Peyer's patch (tissue), 4 donors: ENCODE results near the gene VRK1. TPM values are rescaled to one million over a fixed set of nuclear protein-coding genes. Genes with fewer than 3 reads are reported as not detected.

ENCODE experiments used
- DNase-seq, 3 donors: peaks; one replicate each; pipeline ENCODE4 v3.0.0-alpha.2; 2017 to 2019
- H3K27ac ChIP-seq, 4 donors: fragments of 200-600 bp; sonication (generic); one replicate each; pipeline ENCODE4 v1.5.1; 2016 to 2019
- H3K27me3 ChIP-seq, 2 donors: fragments of 200-600 bp; sonication (generic); one replicate each; pipeline ENCODE4 v1.5.1; 2019
- H3K36me3 ChIP-seq, 3 donors: fragments of 200-600 bp; sonication (generic); one replicate each; pipeline ENCODE4 v1.5.1; 2016 to 2019
- H3K4me1 ChIP-seq, 4 donors: fragments of 200-600 bp; sonication (generic); one replicate each; pipeline ENCODE4 v1.5.1; 2016 to 2019
- H3K4me3 ChIP-seq, 4 donors: fragments of 200-600 bp; sonication (generic); 1 replicate in 3 of 4; 2 replicates in 1 of 4; pipeline ENCODE4 v1.5.1; 2016 to 2019; ENCODE audit warnings: mild to moderate bottlenecking in 1 of 4
- H3K9me3 ChIP-seq, 4 donors: fragments of 200-600 bp; sonication (generic); one replicate each; pipeline ENCODE4 v1.5.1; 2016 to 2019; ENCODE audit warnings: mild to moderate bottlenecking in 1 of 4
- CTCF ChIP-seq, 6 experiments: fragments of 450-650 bp in 4 of 6; fragments of 200-600 bp in 2 of 6; sonication (generic) in 1 of 6; IDR thresholded peaks; one replicate each; pipeline ENCODE4 v1.5.1; 2017 to 2019; ENCODE audit warnings: antibody characterized with exemption in 6 of 6, mild to moderate bottlenecking in 3 of 6, moderate library complexity in 1 of 6
- POLR2A ChIP-seq, 2 donors: fragments of 450-650 bp; IDR thresholded peaks; one replicate each; pipeline ENCODE4 v1.5.1; 2017; ENCODE audit warnings: antibody characterized with exemption in 2 of 2, mild to moderate bottlenecking in 2 of 2, moderate library complexity in 2 of 2
- total RNA-seq, 4 donors: library from RNA; depleted of rRNA; stranded (reverse); fragments of >200 nt; gene quantifications; one replicate each; pipeline ENCODE4 v1.1.0, GENCODE V29; 2016

Gene VRK1
- total RNA-seq, 4 donors from 2014 or later = 6.6 to 54.5 (median 8.3) TPM

- H3K4me1 ChIP-seq = no peaks in the 10 kb centered on the region
- no peak for DNase-seq
- H3K9me3 ChIP-seq = no peaks in the 10 kb centered on the region
- no peak overlapping the region for H3K4me3 ChIP-seq
- no peaks in the 10 kb centered on the region for H3K36me3 ChIP-seq
- TF ChIP-seq POLR2A (IDR thresholded peaks at IDR 0.05) = no peak
- no peak for TF ChIP-seq CTCF (IDR thresholded peaks at IDR 0.05)
- no peak overlapping the region for H3K27ac ChIP-seq
- H3K27me3 ChIP-seq = no peaks in the 10 kb centered on the region
Measured at GRCh38 chr14:96888593-96888992, 91.4 kb downstream of the VRK1 start.

GRCh38 chr14:96889091-96889490, 91.9 kb downstream of the VRK1 start:
- H3K27ac ChIP-seq = no peak overlapping the region
- H3K36me3 ChIP-seq = no peaks in the 10 kb centered on the region
- H3K9me3 ChIP-seq = no peaks in the 10 kb centered on the region
- no peaks in the 10 kb centered on the region for H3K27me3 ChIP-seq
- no peak for DNase-seq
- no peak overlapping the region for H3K4me3 ChIP-seq
- H3K4me1 ChIP-seq = no peaks in the 10 kb centered on the region
- TF ChIP-seq POLR2A (IDR thresholded peaks at IDR 0.05) (no peak), CTCF (IDR thresholded peaks at IDR 0.05) (no peak)

GRCh38 chr14:96893966-96894622, 96.9 kb downstream of the VRK1 start:
- TF ChIP-seq CTCF (IDR thresholded peaks at IDR 0.05) (no peak), POLR2A (IDR thresholded peaks at IDR 0.05) (no peak)
- Histone ChIP-seq H3K36me3 (no peaks in the 10 kb centered on the region), H3K9me3 (no peaks in the 10 kb centered on the region), H3K27me3 (no peaks in the 10 kb centered on the region), H3K4me3 (no peak overlapping the region), H3K4me1 (no peaks in the 10 kb centered on the region), H3K27ac (no peak overlapping the region)
- no peak for DNase-seq

GRCh38 chr14:96894966-96895365, 97.8 kb downstream of the VRK1 start:
- H3K9me3 ChIP-seq = no peaks in the 10 kb centered on the region
- no peak overlapping the region for H3K27ac ChIP-seq
- H3K36me3 ChIP-seq = no peaks in the 10 kb centered on the region
- DNase-seq = no peak
- H3K4me1 ChIP-seq = no peaks in the 10 kb centered on the region
- H3K27me3 ChIP-seq = no peaks in the 10 kb centered on the region
- H3K4me3 ChIP-seq = no peak overlapping the region
- TF ChIP-seq POLR2A (IDR thresholded peaks at IDR 0.05) (no peak), CTCF (IDR thresholded peaks at IDR 0.05) (no peak)

GRCh38 chr14:96895658-96896271, 98.6 kb downstream of the VRK1 start:
- no peak for DNase-seq
- no peak overlapping the region for H3K4me3 ChIP-seq
- H3K4me1 ChIP-seq = no peaks in the 10 kb centered on the region
- H3K27ac ChIP-seq = no peak overlapping the region
- TF ChIP-seq CTCF (IDR thresholded peaks at IDR 0.05) = no peak
- TF ChIP-seq POLR2A (IDR thresholded peaks at IDR 0.05) = no peak
- no peaks in the 10 kb centered on the region for H3K27me3 ChIP-seq
- H3K36me3 ChIP-seq = no peaks in the 10 kb centered on the region
- no peaks in the 10 kb centered on the region for H3K9me3 ChIP-seq
